GM12878 (cell line): Measurements from ENCODE around the gene NECAB2. TPM values are rescaled to one million over a fixed set of nuclear protein-coding genes. Genes with fewer than 3 reads are reported as not detected.

Experiments
- ATAC-seq: fragments of 200-7000 bp; cut with Tn5 transposase; 3 replicates; pipeline ENCODE4 v1.9.1; 2020; ENCODE audit warnings: mild to moderate bottlenecking, moderate library complexity
- BruUV-seq: library from RNA; stranded (reverse); fragments of 400-500 nt; replicated peaks from 2 replicates; lab custom pipeline; 2021; lab: Mats Ljungman, UMichigan
- CTCF ChIA-PET: fragments of 300-600 bp; sonication (Branson Sonifier 250); formaldehyde crosslinking; extraction: SDS; loops from one replicate; lab custom pipeline; 2021; ENCODE audit warnings: inconsistent platforms; lab: Yijun Ruan, JAX
- POLR2A ChIA-PET: fragments of 350-600 bp; formaldehyde crosslinking; extraction: SDS; loops from one replicate; lab custom pipeline; 2021; ENCODE audit warnings: inconsistent platforms; lab: Charles Lee
- RAD21 ChIA-PET: fragments of 300-600 bp; sonication (Branson Sonifier 250); formaldehyde crosslinking; loops from one replicate; lab custom pipeline; 2023; ENCODE audit warnings: antibody characterized with exemption; ENCODE audit not compliant: unreplicated experiment; lab: Charles Lee
- SMC1A ChIA-PET: fragments of 300-600 bp; sonication (Branson Sonifier 250); formaldehyde crosslinking; loops from one replicate; lab custom pipeline; 2023; ENCODE audit not compliant: unreplicated experiment, uncharacterized antibody; lab: Charles Lee
- DNase-seq: peaks from one replicate; pipeline ENCODE4 v3.0.0-alpha.2; 2011; ENCODE audit warnings: low read depth, low spot score
- FAIRE-seq: peaks from 3 replicates; lab custom pipeline; 2011; peaks lifted over from hg19 to GRCh38; lab: Jason Lieb, UNC
- H2AFZ ChIP-seq: 2 replicates; pipeline ENCODE4 v1.6.0; 2011; ENCODE audit warnings: low read depth, low read length, control low read depth; ENCODE audit not compliant: control insufficient read depth
- H3K27ac ChIP-seq: 2 replicates; pipeline ENCODE4 v1.5.1; 2011; ENCODE audit warnings: control low read depth; ENCODE audit not compliant: control insufficient read depth, insufficient read depth
- H3K27me3 ChIP-seq, 2 experiments: replicated peaks in 1 of 2; 2 replicates each; pipeline versions ENCODE4 v1.6.0 to v1.6.1; 2011; ENCODE audit warnings: low read length in 1 of 2; ENCODE audit not compliant: control insufficient read depth in 2 of 2, insufficient read depth in 2 of 2
- H3K36me3 ChIP-seq, 2 experiments: 2 replicates each; pipeline ENCODE4 v1.5.1; 2011; ENCODE audit warnings: low read length in 1 of 2; ENCODE audit not compliant: control insufficient read depth in 2 of 2, insufficient read depth in 2 of 2
- H3K4me1 ChIP-seq: 2 replicates; pipeline ENCODE4 v1.6.1; 2011; ENCODE audit warnings: mild to moderate bottlenecking, low read length, moderate library complexity, mixed read lengths; ENCODE audit not compliant: control insufficient read depth, insufficient read depth
- H3K4me2 ChIP-seq: 2 replicates; pipeline ENCODE4 v1.6.0; 2011; ENCODE audit warnings: control low read depth; ENCODE audit not compliant: control insufficient read depth, insufficient read depth
- H3K4me3 ChIP-seq: fragments of 200-600 bp; sonication (generic); 2 replicates; pipeline ENCODE4 v1.5.1; 2016
- H3K79me2 ChIP-seq: 2 replicates; pipeline ENCODE4 v1.6.0; 2011; ENCODE audit warnings: low read length; ENCODE audit not compliant: control insufficient read depth, insufficient read depth
- H3K9ac ChIP-seq: 2 replicates; pipeline ENCODE4 v1.8.0; 2011; ENCODE audit warnings: low read length, control low read depth, mixed read lengths; ENCODE audit not compliant: control insufficient read depth, insufficient read depth
- H3K9me3 ChIP-seq: replicated peaks from 3 replicates; pipeline ENCODE4 v1.5.1; 2011; ENCODE audit warnings: mild to moderate bottlenecking, low read length; ENCODE audit not compliant: control insufficient read depth, insufficient read depth
- H4K20me1 ChIP-seq: 2 replicates; pipeline ENCODE4 v1.6.0; 2011; ENCODE audit not compliant: control insufficient read depth, insufficient read depth
- BMI1 ChIP-seq: fragments of 450-650 bp; IDR thresholded peaks from 2 replicates; pipeline ENCODE4 v1.6.1; 2016; ENCODE audit warnings: mild to moderate bottlenecking, moderate library complexity, borderline replicate concordance
- SMAD5 ChIP-seq: IDR thresholded peaks from 2 replicates; pipeline ENCODE4 v1.6.1; 2016; ENCODE audit warnings: antibody characterized with exemption, low read depth
- ZBTB11 ChIP-seq: fragments of 450-650 bp; formaldehyde crosslinking; IDR thresholded peaks from 2 replicates; pipeline ENCODE4 v1.5.0; 2022; ENCODE audit warnings: mild to moderate bottlenecking, missing genetic modification characterization
- WGBS: methylation state at CpG from one replicate; pipeline ENCODE4 v1.1.6; 2016; ENCODE audit warnings: low lambda C conversion rate; ENCODE audit not compliant: insufficient replicate concordance, insufficient coverage; ENCODE audit errors: missing lambda C conversion rate; 5-methylcytosine and 5-hydroxymethylcytosine counted together
- in situ Hi-C: fragments of 300-500 bp; cut with MboI; formaldehyde crosslinking; loops from 9 replicates; pipeline ENCODE4 v1.14.3; 2018; ENCODE audit warnings: mixed read lengths
- intact Hi-C: fragments of 100-400 bp; cut with micrococcal nuclease; formaldehyde crosslinking; loops from one replicate; pipeline ENCODE4 v1.14.2; 2022; ENCODE audit not compliant: unreplicated experiment
- polyA plus RNA-seq, 11 experiments: library from polyadenylated mRNA; depleted of rRNA in 4 of 11; unstranded in 6 of 11; stranded (reverse) in 5 of 11; fragments of >200 nt; fragmentation: Nextera tagmentation in 4 of 11; fragmentation: Illumina TruSeq in 1 of 11; extraction: Ambion mirVana in 4 of 11; extraction: Trizol in 1 of 11; gene quantifications; 1 replicate in 1 of 11; 2 replicates in 10 of 11; pipeline versions ENCODE4 v1.2.1 to v1.2.3, GENCODE V29; 2011 to 2016; ENCODE audit warnings: inconsistent platforms in 2 of 11, missing spikeins in 2 of 11, low read depth in 1 of 11
- total RNA-seq, 4 experiments: library from RNA; depleted of rRNA in 3 of 4; stranded (reverse); fragments of >200 nt in 3 of 4; fragmentation: Illumina TruSeq in 1 of 4; extraction: Trizol in 1 of 4; gene quantifications; 2 replicates each; pipeline versions ENCODE4 v1.2.1 to v1.2.3, GENCODE V29; 2013 to 2021

The NECAB2 gene
- total and polyA plus RNA-seq, 10 of the 15 experiments (the other 5 are each of a cell fraction or from before 2014, with no cell fraction given) = not detected

GRCh38 chr16:84045001-84045817 lies 77.2 kb downstream of the NECAB2 start:
- CTCF ChIA-PET = interaction anchor here (1.5 kb wide), 1 partner anchor 18 kb away, joined by 4 read pairs; no protein-coding TSS in a partner anchor
- ATAC-seq = no peak
- in situ Hi-C loops = no loop called here
- Histone ChIP-seq H3K9me3 (no peaks in the 10 kb centered on the region), H3K9ac (no peak overlapping the region), H3K4me1 (no peaks in the 10 kb centered on the region), H3K27me3 (no peaks in the 10 kb centered on the region; a peak in 3 of 4 replicates)
- SMC1A ChIA-PET = no interaction called here
- TF ChIP-seq SMAD5 (no peak), ZBTB11 (no peak), BMI1 (no peak)
- TF ChIP-seq, all 136 proteins: peak for 0
- no peak overlapping the region for H3K4me3 ChIP-seq
- H2AFZ ChIP-seq = no peak overlapping the region
- DNase-seq (no peak), FAIRE-seq (no peak)
- RAD21 ChIA-PET = no interaction called here
- H3K27ac ChIP-seq = no peak overlapping the region
- no TSS peak for BruUV-seq
- no peaks in the 10 kb centered on the region; a peak in 1 of 4 replicates for H3K36me3 ChIP-seq
- POLR2A ChIA-PET = no interaction called here
- H3K79me2 ChIP-seq = no peaks in the 10 kb centered on the region
- 62% methylated on average over 26 of the region's 36 CpGs for WGBS
- H4K20me1 ChIP-seq = no peaks in the 10 kb centered on the region
- intact Hi-C loops = no loop called here
- H3K4me2 ChIP-seq = no peak overlapping the region
